ENCODE data around the gene CD200R1.
"Not testable (repeated sequence)": the region's sequence is repeated elsewhere in the genome, so short reads cannot be mapped to it uniquely, and the experiment has no call there.

The CD200R1 gene

GRCh38 chr3:112974178-112974517 is 755 bp downstream of the CD200R1 start:
- DNase-seq (ENCODE audit: low read depth, low spot score), result no peak

- DNase-seq (ENCODE audit: low read depth, low spot score), result no peak
Measured at GRCh38 chr3:112973325-112974177, 1.4 kb downstream of the CD200R1 start.

GRCh38 chr3:112972158-112972557 is 2.7 kb downstream of the CD200R1 start:
- no peak for DNase-seq (ENCODE audit: low read depth, low spot score)

GRCh38 chr3:112967828-112968227 is 7.1 kb downstream of the CD200R1 start:
- DNase-seq (ENCODE audit: low read depth, low spot score), result no peak

- DNase-seq (ENCODE audit: low read depth, low spot score), result no peak
Measured at GRCh38 chr3:112967425-112967824, 7.5 kb downstream of the CD200R1 start.

- DNase-seq (ENCODE audit: low read depth, low spot score), result no peak
Measured at GRCh38 chr3:112966633-112967032, 8.3 kb downstream of the CD200R1 start.

- DNase-seq (ENCODE audit: low read depth, low spot score), result no peak
Measured at GRCh38 chr3:112965656-112966055, 9.2 kb downstream of the CD200R1 start.

- DNase-seq (ENCODE audit: low read depth, low spot score), result no peak
Measured at GRCh38 chr3:112963683-112964082, 11.2 kb downstream of the CD200R1 start.

- DNase-seq (ENCODE audit: low read depth, low spot score), result no peak
Measured at GRCh38 chr3:112958811-112959560, 15.9 kb downstream of the CD200R1 start.

GRCh38 chr3:112956351-112956750 is 18.6 kb downstream of the CD200R1 start:
- no peak for DNase-seq (ENCODE audit: low read depth, low spot score)

GRCh38 chr3:112948346-112948838 is 26.5 kb downstream of the CD200R1 start:
- DNase-seq (ENCODE audit: low read depth, low spot score), result peak; percentile 17

GRCh38 chr3:112931736-112932521 is 43.0 kb downstream of the CD200R1 start:
- no peak for DNase-seq (ENCODE audit: low read depth, low spot score)

GRCh38 chr3:112930771-112931170 is 44.1 kb downstream of the CD200R1 start:
- DNase-seq (ENCODE audit: low read depth, low spot score), result no peak

GRCh38 chr3:112925969-112926368 is 48.9 kb downstream of the CD200R1 start:
- no peak for DNase-seq (ENCODE audit: low read depth, low spot score)

- DNase-seq (ENCODE audit: low read depth, low spot score), result no peak
Measured at GRCh38 chr3:112925560-112925959, 49.3 kb downstream of the CD200R1 start.

- DNase-seq (ENCODE audit: low read depth, low spot score), result not testable (repeated sequence)
Measured at GRCh38 chr3:112919541-112919940, 55.4 kb downstream of the CD200R1 start.

- DNase-seq (ENCODE audit: low read depth, low spot score), result no peak
Measured at GRCh38 chr3:112908252-112908651, 66.7 kb downstream of the CD200R1 start.

- no peak for DNase-seq (ENCODE audit: low read depth, low spot score)
Measured at GRCh38 chr3:112904786-112905185, 70.1 kb downstream of the CD200R1 start.

GRCh38 chr3:112900113-112900512 is 74.8 kb downstream of the CD200R1 start:
- no peak for DNase-seq (ENCODE audit: low read depth, low spot score)

- no peak for DNase-seq (ENCODE audit: low read depth, low spot score)
Measured at GRCh38 chr3:112897791-112898190, 77.1 kb downstream of the CD200R1 start.

GRCh38 chr3:112894258-112894657 is 80.6 kb downstream of the CD200R1 start:
- DNase-seq (ENCODE audit: low read depth, low spot score), result peak; percentile 84

GRCh38 chr3:112889357-112889756 is 85.5 kb downstream of the CD200R1 start:
- peak; percentile 15 for DNase-seq (ENCODE audit: low read depth, low spot score)
